Measurements from ENCODE around the gene SLC4A9.

DNA sequence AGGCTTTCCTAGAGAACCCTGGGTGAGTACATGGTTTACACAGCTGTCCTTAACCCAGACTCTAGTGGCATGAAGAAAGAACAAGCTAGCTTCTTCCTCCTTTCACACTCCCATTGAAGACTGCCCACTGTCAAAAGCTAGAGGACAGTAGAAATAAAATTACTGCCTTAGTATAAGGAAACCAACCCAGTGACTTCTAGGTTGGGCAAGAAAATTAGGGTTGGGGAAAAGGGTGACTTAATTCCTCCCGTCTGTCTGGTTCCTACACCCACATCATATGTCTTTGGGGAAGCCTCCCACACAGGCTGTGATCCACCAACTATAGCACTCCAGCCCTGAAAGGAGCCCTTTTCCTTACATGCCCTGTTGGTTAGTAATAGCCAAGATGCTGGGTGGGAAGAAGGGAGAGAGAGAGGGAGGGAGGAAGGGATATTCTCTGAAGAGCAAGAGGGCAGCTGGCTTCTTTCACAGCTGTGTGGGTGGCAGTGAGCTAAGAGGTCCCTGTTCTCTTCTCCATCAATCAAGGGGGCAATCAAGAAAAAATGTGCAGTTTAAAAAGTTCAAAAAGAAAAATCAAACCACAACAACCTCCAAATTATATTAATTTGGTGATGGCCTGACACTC is 35.3 kb upstream of the SLC4A9 start:
- TF ChIP-seq, protein P1, sequence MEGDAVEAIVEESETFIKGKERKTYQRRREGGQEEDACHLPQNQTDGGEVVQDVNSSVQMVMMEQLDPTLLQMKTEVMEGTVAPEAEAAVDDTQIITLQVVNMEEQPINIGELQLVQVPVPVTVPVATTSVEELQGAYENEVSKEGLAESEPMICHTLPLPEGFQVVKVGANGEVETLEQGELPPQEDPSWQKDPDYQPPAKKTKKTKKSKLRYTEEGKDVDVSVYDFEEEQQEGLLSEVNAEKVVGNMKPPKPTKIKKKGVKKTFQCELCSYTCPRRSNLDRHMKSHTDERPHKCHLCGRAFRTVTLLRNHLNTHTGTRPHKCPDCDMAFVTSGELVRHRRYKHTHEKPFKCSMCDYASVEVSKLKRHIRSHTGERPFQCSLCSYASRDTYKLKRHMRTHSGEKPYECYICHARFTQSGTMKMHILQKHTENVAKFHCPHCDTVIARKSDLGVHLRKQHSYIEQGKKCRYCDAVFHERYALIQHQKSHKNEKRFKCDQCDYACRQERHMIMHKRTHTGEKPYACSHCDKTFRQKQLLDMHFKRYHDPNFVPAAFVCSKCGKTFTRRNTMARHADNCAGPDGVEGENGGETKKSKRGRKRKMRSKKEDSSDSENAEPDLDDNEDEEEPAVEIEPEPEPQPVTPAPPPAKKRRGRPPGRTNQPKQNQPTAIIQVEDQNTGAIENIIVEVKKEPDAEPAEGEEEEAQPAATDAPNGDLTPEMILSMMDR (IDR thresholded peaks at IDR 0.05; ENCODE audit: insufficient read depth, low read length, poor library complexity, severe bottlenecking) = no peak
- TF ChIP-seq EZH2phosphoT487 (conservative IDR thresholded peaks at IDR 0.05; ENCODE audit: low read length) = no peak

Measured in SU-DHL-6 (cell line).